Dermis microvascular lymphatic vessel endothelial cell (primary cell): ENCODE results near the gene KLK3. TPM values are rescaled to one million over a fixed set of nuclear protein-coding genes. Genes with fewer than 3 reads are reported as not detected.

Source experiments
- DNase-seq, 2 donors: peaks; one replicate each; pipeline versions ENCODE4 v3.0.0 to v3.0.0-alpha.2; 2010; ENCODE audit warnings: low read depth in 2 of 2
- total RNA-seq: library from RNA; depleted of rRNA; stranded (reverse); fragments of >200 nt; gene quantifications from 2 replicates; pipeline ENCODE4 v1.2.1, GENCODE V29; 2014

KLK3 gene
- total RNA-seq, 1 donor from 2014 or later = not detected

DNA sequence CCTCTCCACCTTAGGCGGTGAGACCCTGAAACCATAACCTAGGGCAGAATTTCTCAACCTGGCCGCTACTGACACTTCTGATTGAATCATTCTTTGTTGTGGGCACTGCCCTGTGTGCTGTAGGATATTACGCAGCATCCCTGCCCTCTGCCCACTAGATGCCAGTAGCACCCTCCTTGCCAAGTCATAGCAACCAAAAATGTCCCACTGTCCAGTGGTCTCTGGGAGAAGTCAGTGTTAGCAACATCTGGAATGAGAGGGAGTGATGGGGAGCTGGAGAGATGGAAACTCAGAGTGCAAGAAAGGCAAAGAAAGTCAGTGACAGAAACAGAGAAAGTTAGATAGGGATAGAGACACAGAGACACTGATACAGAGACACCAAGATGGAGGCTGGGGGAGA, 42.9 kb downstream of the KLK3 start:
- DNase-seq = no peak

DNA sequence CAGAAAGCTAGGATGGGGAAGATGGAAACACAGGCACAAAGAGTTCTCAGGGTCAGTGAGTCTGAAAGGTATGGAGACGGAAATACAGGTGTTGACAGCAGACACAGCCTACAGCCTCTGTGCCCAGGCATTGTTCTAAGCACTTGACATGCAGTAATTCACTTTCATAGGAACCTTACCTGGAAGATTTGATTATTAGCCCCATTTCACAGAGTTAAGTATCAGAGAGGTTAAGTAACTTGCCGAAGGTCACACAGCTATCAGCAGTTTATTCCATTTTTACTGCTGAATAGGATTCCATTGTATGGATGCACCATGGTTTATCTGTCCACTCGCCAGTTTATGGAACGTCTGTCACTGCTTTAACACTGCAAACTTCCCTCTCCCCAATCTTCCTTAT, 43.3 kb downstream of the KLK3 start:
- no peak for DNase-seq

- no peak for DNase-seq
Observed at GRCh38 chr19:50899569-50899968, 44.9 kb downstream of the KLK3 start.

- DNase-seq = no peak
Observed at GRCh38 chr19:50902640-50903039, 47.9 kb downstream of the KLK3 start.

DNA sequence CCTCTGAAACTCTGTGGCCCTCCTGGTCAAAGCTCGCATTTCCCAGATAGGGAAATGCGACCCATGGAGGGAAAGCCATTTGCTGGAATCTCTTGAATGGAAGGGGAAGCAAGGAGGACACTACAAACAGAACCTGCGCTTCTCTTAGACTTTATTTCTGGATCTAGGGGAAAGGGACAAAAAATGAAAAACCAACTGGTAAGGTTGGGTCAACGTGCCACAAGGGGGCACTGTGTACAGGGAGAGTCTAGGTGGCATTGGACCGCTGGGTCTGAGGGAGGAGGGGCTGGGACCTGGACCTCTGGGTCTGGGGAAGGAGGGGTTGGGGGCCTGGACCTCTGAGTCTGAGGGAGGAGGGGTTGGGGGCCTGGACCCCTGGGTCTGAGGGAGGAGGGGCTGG, 51.5 kb downstream of the KLK3 start:
- peak; percentile 16 to 38 for DNase-seq

DNA sequence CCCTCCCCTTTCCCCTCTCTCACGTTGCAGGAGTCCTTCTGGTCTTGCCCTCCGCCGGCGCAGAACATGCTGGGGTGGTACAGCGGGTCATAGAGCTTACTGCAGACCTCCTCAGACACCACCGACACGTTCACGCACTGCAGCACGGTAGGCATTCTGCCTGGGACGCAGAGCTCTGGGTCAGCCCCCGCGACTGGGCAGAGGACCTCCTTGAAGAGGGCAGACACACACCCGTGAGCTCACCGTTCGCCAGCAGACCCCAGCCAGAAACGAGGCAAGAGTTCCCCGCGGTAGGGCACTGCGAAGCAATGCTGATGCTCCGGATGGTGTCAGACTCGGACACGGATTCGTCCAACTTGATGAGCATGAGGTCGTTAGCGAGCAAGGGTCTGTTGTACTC, 53.6 kb downstream of the KLK3 start:
- DNase-seq = no peak

DNA sequence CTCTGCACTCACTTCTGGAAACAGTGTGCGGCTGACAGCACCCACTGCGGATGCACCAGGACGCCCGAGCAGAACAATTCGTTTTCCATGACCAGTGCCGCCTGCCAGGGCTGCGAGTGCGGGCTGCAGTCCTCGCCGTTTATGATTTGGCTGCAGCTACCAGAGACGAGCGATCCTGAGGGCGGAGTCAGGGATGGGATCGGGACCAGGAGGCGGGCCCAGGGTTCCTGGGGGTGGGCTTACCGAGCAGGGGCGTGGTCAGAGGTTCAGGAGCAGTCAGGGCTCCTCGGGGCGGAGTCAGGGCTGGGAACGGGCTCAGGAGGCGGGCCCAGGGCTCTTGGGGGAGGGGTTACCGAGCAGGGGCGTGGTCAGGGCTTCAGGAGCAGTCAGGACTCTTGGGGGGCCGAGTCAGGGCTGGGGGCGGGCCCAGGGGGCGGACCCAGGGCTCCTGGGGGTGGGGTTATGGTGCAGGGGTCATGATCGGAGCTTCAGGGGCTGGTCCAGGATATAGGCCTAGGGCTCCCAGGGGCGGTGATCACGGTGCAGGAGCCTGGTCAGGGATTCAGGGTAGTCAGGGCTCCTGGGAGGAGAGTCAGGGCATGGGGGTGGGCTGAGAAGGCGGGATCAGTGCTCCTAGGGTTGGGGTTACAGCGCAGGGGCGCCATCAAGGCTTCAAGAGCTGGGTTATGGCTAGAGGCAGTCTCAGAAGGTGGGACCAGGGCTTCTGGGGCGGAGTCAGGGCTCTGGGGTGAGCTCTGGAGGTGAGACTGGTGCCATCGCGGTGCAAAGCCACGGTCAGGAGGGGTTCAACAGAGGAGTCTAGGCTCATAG, 54.7 kb downstream of the KLK3 start:
- peak in 1 of 2 donors; percentile 62 for DNase-seq

Other genes starting within 250 kb of the KLK3 start
- gene SYT3, start 215.0 kb upstream of the KLK3 start, total RNA-seq = under 0.01 TPM in 1 of 2 replicates, not detected in the other
- gene C19orf81, start 205.5 kb upstream of the KLK3 start, total RNA-seq = 0.89 TPM in 1 of 2 replicates, not detected in the other
- under 0.01 and 0.13 TPM in 2 replicates for gene SHANK1, start 135.1 kb upstream of the KLK3 start, total RNA-seq
- 1.3 and 2.1 TPM in 2 replicates for gene CLEC11A, start 131.6 kb upstream of the KLK3 start, total RNA-seq
- gene GPR32, start 84.5 kb upstream of the KLK3 start, total RNA-seq = not detected in 2 replicates
- gene ACP4, start 64.5 kb upstream of the KLK3 start, total RNA-seq = not detected in 2 replicates
- gene KLK1, start 31.1 kb upstream of the KLK3 start, total RNA-seq = not detected in 2 replicates
- not detected in 2 replicates for gene KLK15, start 21.3 kb upstream of the KLK3 start, total RNA-seq
- not detected in 2 replicates for gene KLK2, start 18.5 kb downstream of the KLK3 start, total RNA-seq
- not detected in 2 replicates for gene KLK4, start 56.5 kb downstream of the KLK3 start, total RNA-seq
- not detected in 2 replicates for gene KLK5, start 98.1 kb downstream of the KLK3 start, total RNA-seq
- not detected in 2 replicates for gene KLK6, start 114.7 kb downstream of the KLK3 start, total RNA-seq
- gene KLK7, start 129.0 kb downstream of the KLK3 start, total RNA-seq = not detected in 2 replicates
- not detected in 2 replicates for gene KLK8, start 146.7 kb downstream of the KLK3 start, total RNA-seq
- 0.13 TPM in 1 of 2 replicates, not detected in the other for gene KLK10, start 164.8 kb downstream of the KLK3 start, total RNA-seq
- gene KLK11, start 171.7 kb downstream of the KLK3 start, total RNA-seq = not detected in 2 replicates
- gene KLK12, start 180.1 kb downstream of the KLK3 start, total RNA-seq = not detected in 2 replicates
- gene KLK13, start 210.2 kb downstream of the KLK3 start, total RNA-seq = not detected in 2 replicates
- not detected in 2 replicates for gene KLK14, start 228.0 kb downstream of the KLK3 start, total RNA-seq